Trophoblast cell (in vitro differentiated cells and primary cell): ENCODE data around the gene GHRH.
A peak's percentile ranks its signal among the peaks of the same experiment; 100 is the strongest.

Experiments used
- DNase-seq, 2 donors: peaks; one replicate each; pipeline ENCODE4 v3.0.0-alpha.2; 2016
- H2AFZ ChIP-seq: 2 replicates; pipeline ENCODE4 v1.6.1; 2013; ENCODE audit warnings: low read length, moderate library complexity, mild to moderate bottlenecking; ENCODE audit not compliant: insufficient read depth, poor library complexity
- H2AK5ac ChIP-seq: 2 replicates; pipeline ENCODE4 v1.6.1; 2013; ENCODE audit warnings: mild to moderate bottlenecking, low read length
- H2BK120ac ChIP-seq: 2 replicates; pipeline ENCODE4 v1.6.1; 2013; ENCODE audit warnings: low read length, mild to moderate bottlenecking, moderate library complexity; ENCODE audit not compliant: insufficient read depth, poor library complexity
- H2BK12ac ChIP-seq: 2 replicates; pipeline ENCODE4 v1.6.1; 2013; ENCODE audit warnings: mild to moderate bottlenecking, low read length, moderate library complexity
- H2BK5ac ChIP-seq: 2 replicates; pipeline ENCODE4 v1.6.1; 2013; ENCODE audit warnings: low read length, low read depth, moderate library complexity, mild to moderate bottlenecking; ENCODE audit not compliant: poor library complexity
- H3K14ac ChIP-seq: 2 replicates; pipeline ENCODE4 v1.6.1; 2013; ENCODE audit warnings: mild to moderate bottlenecking, low read length
- H3K18ac ChIP-seq: 2 replicates; pipeline ENCODE4 v1.6.1; 2013; ENCODE audit warnings: mild to moderate bottlenecking, low read length
- H3K23ac ChIP-seq: 2 replicates; pipeline ENCODE4 v1.6.1; 2013; ENCODE audit warnings: low read length
- H3K27ac ChIP-seq: 2 replicates; pipeline ENCODE4 v1.5.1; 2013; ENCODE audit warnings: low read depth, mild to moderate bottlenecking, inconsistent platforms, low read length, moderate library complexity
- H3K27me3 ChIP-seq: 2 replicates; pipeline ENCODE4 v1.6.1; 2013; ENCODE audit warnings: inconsistent platforms, mild to moderate bottlenecking, low read length, moderate library complexity; ENCODE audit not compliant: insufficient read depth
- H3K36me3 ChIP-seq, 2 experiments: 1 replicate in 1 of 2; 2 replicates in 1 of 2; pipeline ENCODE4 v1.6.1; 2013; ENCODE audit warnings: low read length in 2 of 2, mild to moderate bottlenecking in 2 of 2, moderate library complexity in 1 of 2; ENCODE audit not compliant: insufficient read depth in 2 of 2, control insufficient read depth in 1 of 2
- H3K4ac ChIP-seq: 2 replicates; pipeline ENCODE4 v1.6.1; 2013; ENCODE audit warnings: low read depth, mild to moderate bottlenecking, low read length, moderate library complexity
- H3K4me1 ChIP-seq, 2 experiments: 1 replicate in 1 of 2; 2 replicates in 1 of 2; pipeline ENCODE4 v1.6.1; 2013; ENCODE audit warnings: low read length in 2 of 2, mild to moderate bottlenecking in 2 of 2, moderate library complexity in 1 of 2; ENCODE audit not compliant: insufficient read depth in 2 of 2, control insufficient read depth in 1 of 2
- H3K4me2 ChIP-seq: 2 replicates; pipeline ENCODE4 v1.6.1; 2013; ENCODE audit warnings: inconsistent platforms, mild to moderate bottlenecking, low read length, moderate library complexity
- H3K4me3 ChIP-seq: 2 replicates; pipeline ENCODE4 v1.5.1; 2013; ENCODE audit warnings: mild to moderate bottlenecking, low read depth, low read length, inconsistent platforms
- H3K79me1 ChIP-seq: one replicate; pipeline ENCODE4 v1.6.1; 2013; ENCODE audit warnings: low read length
- H3K79me2 ChIP-seq: 2 replicates; pipeline ENCODE4 v1.6.1; 2013; ENCODE audit warnings: low read length, mild to moderate bottlenecking; ENCODE audit not compliant: control insufficient read depth, insufficient read depth, poor library complexity
- H3K9ac ChIP-seq: 2 replicates; pipeline ENCODE4 v1.6.1; 2013; ENCODE audit warnings: mild to moderate bottlenecking, low read length
- H3K9me3 ChIP-seq: 2 replicates; pipeline ENCODE4 v1.6.1; 2013; ENCODE audit warnings: low read depth, mild to moderate bottlenecking, control low read depth, inconsistent platforms, low read length; ENCODE audit not compliant: insufficient read depth
- H4K12ac ChIP-seq: 2 replicates; pipeline ENCODE4 v1.6.1; 2013; ENCODE audit warnings: low read depth, mild to moderate bottlenecking, low read length, moderate library complexity
- H4K8ac ChIP-seq: 2 replicates; pipeline ENCODE4 v1.6.1; 2013; ENCODE audit warnings: low read depth, mild to moderate bottlenecking, low read length, moderate library complexity
- H4K91ac ChIP-seq: one replicate; pipeline ENCODE4 v1.6.1; 2013; ENCODE audit warnings: low read depth, mild to moderate bottlenecking, low read length, moderate library complexity
- WGBS: extraction: QIAGEN DNeasy Blood & Tissue Kit; methylation state at CpG from one replicate; pipeline ENCODE4 v1.1.7; 2013; ENCODE audit warnings: missing lambda C conversion rate; ENCODE audit not compliant: insufficient read length, insufficient coverage; ENCODE audit errors: extremely low coverage; 5-methylcytosine and 5-hydroxymethylcytosine counted together

Gene GHRH

GRCh38 chr20:37302981-37303380 is 41.4 kb upstream of the GHRH start:
- Histone ChIP-seq H3K9ac (no peak overlapping the region), H3K79me2 (peaks cover 1% of the 10 kb centered on the region), H3K36me3 (peaks cover 18 to 24% of the 10 kb centered on the region in 2 experiments), H3K4me2 (no peak overlapping the region), H3K14ac (no peak overlapping the region), H3K4me1 (peaks cover 10 to 14% of the 10 kb centered on the region in 2 experiments), H2AFZ (no peak overlapping the region), H4K91ac (peak overlapping the region; percentile 68), H2BK120ac (no peak overlapping the region), H2AK5ac (no peak overlapping the region), H3K23ac (no peak overlapping the region), H3K27ac (peak overlapping the region; percentile 27), H3K79me1 (peaks cover 25% of the 10 kb centered on the region), H2BK5ac (peak overlapping the region; percentile 2), H3K18ac (no peak overlapping the region), H3K4me3 (no peak overlapping the region), H4K8ac (no peak overlapping the region), H3K27me3 (no peaks in the 10 kb centered on the region), H3K9me3 (no peaks in the 10 kb centered on the region), H4K12ac (no peak overlapping the region), H2BK12ac (peak overlapping the region; percentile 75), H3K4ac (no peak overlapping the region)
- DNase-seq: peak; percentile 62 to 81
- no CpG with 5 or more reads among the region's 2 CpGs for WGBS

- no CpG with 5 or more reads among the region's 3 CpGs for WGBS
- Histone ChIP-seq H3K18ac (no peak overlapping the region), H4K8ac (peak overlapping the region; percentile 59), H4K12ac (no peak overlapping the region), H3K4me1 (peaks cover 12 to 17% of the 10 kb centered on the region in 2 experiments), H2AK5ac (peak overlapping the region; percentile 44), H3K4ac (no peak overlapping the region), H3K27ac (no peak overlapping the region), H3K79me1 (peaks cover 23% of the 10 kb centered on the region), H2AFZ (no peak overlapping the region), H4K91ac (peak overlapping the region; percentile 54), H3K14ac (no peak overlapping the region), H2BK5ac (no peak overlapping the region), H3K4me3 (no peak overlapping the region), H3K36me3 (peaks cover 15 to 22% of the 10 kb centered on the region in 2 experiments), H3K4me2 (no peak overlapping the region), H3K9me3 (no peaks in the 10 kb centered on the region), H3K27me3 (no peaks in the 10 kb centered on the region), H3K9ac (no peak overlapping the region), H2BK12ac (peak overlapping the region; percentile 47), H3K23ac (no peak overlapping the region), H2BK120ac (peak overlapping the region; percentile 8), H3K79me2 (no peaks in the 10 kb centered on the region)
- no peak for DNase-seq
Measured at GRCh38 chr20:37301558-37301957, 39.9 kb upstream of the GHRH start.

GRCh38 chr20:37301120-37301519 is 39.5 kb upstream of the GHRH start:
- Histone ChIP-seq H2BK5ac (no peak overlapping the region), H3K4me2 (no peak overlapping the region), H4K91ac (no peak overlapping the region), H3K18ac (peak overlapping the region; percentile 68), H3K9me3 (no peaks in the 10 kb centered on the region), H2AK5ac (no peak overlapping the region), H4K12ac (no peak overlapping the region), H3K14ac (peak overlapping the region; percentile 8), H2BK120ac (no peak overlapping the region), H3K79me1 (peaks cover 22% of the 10 kb centered on the region), H3K27me3 (no peaks in the 10 kb centered on the region), H2BK12ac (peak overlapping the region; percentile 31), H4K8ac (peak overlapping the region; percentile 14), H3K27ac (no peak overlapping the region), H3K79me2 (no peaks in the 10 kb centered on the region), H3K36me3 (peaks cover 15 to 22% of the 10 kb centered on the region in 2 experiments), H2AFZ (no peak overlapping the region), H3K4me1 (peaks cover 12 to 17% of the 10 kb centered on the region in 2 experiments), H3K23ac (no peak overlapping the region), H3K4me3 (no peak overlapping the region), H3K4ac (peak overlapping the region; percentile 33), H3K9ac (no peak overlapping the region)
- no peak for DNase-seq
- no CpG with 5 or more reads among the region's 9 CpGs for whole genome bisulfite sequencing

- Histone ChIP-seq H3K79me1 (peaks cover 24% of the 10 kb centered on the region), H2BK12ac (peak overlapping the region; percentile 75), H3K4me3 (no peak overlapping the region), H3K4me2 (no peak overlapping the region), H3K9ac (no peak overlapping the region), H2AFZ (no peak overlapping the region), H3K27ac (no peak overlapping the region), H3K4ac (peak overlapping the region; percentile 68), H3K9me3 (no peaks in the 10 kb centered on the region), H3K18ac (peak overlapping the region; percentile 63), H3K36me3 (peaks cover 15 to 22% of the 10 kb centered on the region in 2 experiments), H3K23ac (no peak overlapping the region), H3K27me3 (no peaks in the 10 kb centered on the region), H4K12ac (no peak overlapping the region), H3K14ac (no peak overlapping the region), H2BK5ac (peak overlapping the region; percentile 11), H2AK5ac (peak overlapping the region; percentile 6), H4K91ac (peak overlapping the region; percentile 55), H2BK120ac (no peak overlapping the region), H4K8ac (peak overlapping the region; percentile 32), H3K79me2 (no peaks in the 10 kb centered on the region), H3K4me1 (peaks cover 18% of the 10 kb centered on the region in 2 experiments)
- DNase-seq: no peak
- no CpG with 5 or more reads among the region's 6 CpGs for WGBS
Measured at GRCh38 chr20:37299718-37300528, 38.3 kb upstream of the GHRH start.
